ENCODE data around the gene CHST10.

- no peak for TF ChIP-seq CTCF (IDR thresholded peaks at IDR 0.05)
- no peak for TF ChIP-seq POLR2AphosphoS5 (IDR thresholded peaks at IDR 0.05)
- TF ChIP-seq POLR2A (IDR thresholded peaks at IDR 0.05; ENCODE audit: low read depth), result no peak
- TF ChIP-seq EP300 (IDR thresholded peaks at IDR 0.05), result no peak
These were observed 19.5 kb downstream of the CHST10 start for GRCh38 chr2:100397976-100398375.

Measured in esophagus muscularis mucosa (tissue), 4 donors.